K562 (cell line): ENCODE measurements around the gene PCSK6. TPM values are rescaled to one million over a fixed set of nuclear protein-coding genes. Genes with fewer than 3 reads are reported as not detected.

Source experiments
- CHD4 ChIP-seq: fragments of 200-600 bp; sonication (generic); IDR thresholded peaks from 3 replicates; pipeline ENCODE4 v1.6.1; 2012; ENCODE audit warnings: low read depth, mild to moderate bottlenecking, mixed read lengths, low read length, inconsistent platforms; ENCODE audit not compliant: insufficient read depth, insufficient replicate concordance, poor library complexity, severe bottlenecking
- ESRRB ChIP-seq: fragments of 250-450 bp; sonication (Bioruptor Pico); IDR thresholded peaks from 2 replicates; pipeline ENCODE4 v1.5.0; 2020; ENCODE audit warnings: mild to moderate bottlenecking, moderate library complexity, borderline replicate concordance
- FOXM1 ChIP-seq, 2 experiments: fragments of 450-650 bp in 1 of 2; sonication (generic) in 1 of 2; formaldehyde crosslinking in 1 of 2; IDR thresholded peaks; 2 replicates each; pipeline versions ENCODE4 v1.6.1 to v1.9.0; 2017 to 2022; ENCODE audit warnings: low read depth in 2 of 2, mild to moderate bottlenecking in 2 of 2, missing genetic modification reagents in 1 of 2, moderate library complexity in 1 of 2
- GTF2A2 ChIP-seq: IDR thresholded peaks from 2 replicates; pipeline ENCODE4 v1.6.1; 2016; ENCODE audit warnings: mild to moderate bottlenecking, missing genetic modification characterization, missing compliant biosample characterization
- ID3 ChIP-seq, 2 experiments: fragments of 250-450 bp in 1 of 2; fragments of 450-650 bp in 1 of 2; sonication (Bioruptor Pico) in 1 of 2; IDR thresholded peaks; 2 replicates each; pipeline versions ENCODE4 v1.6.1 to v1.8.0; 2016 to 2021; ENCODE audit warnings: mild to moderate bottlenecking in 2 of 2, moderate library complexity in 2 of 2, missing compliant biosample characterization in 1 of 2, missing genetic modification characterization in 1 of 2
- MLX ChIP-seq, 2 experiments: fragments of 450-650 bp in 1 of 2; sonication (generic) in 1 of 2; formaldehyde crosslinking; conservative IDR thresholded peaks; 2 replicates each; pipeline versions ENCODE4 v1.4.0 to v1.8.1; 2020 to 2022; ENCODE audit warnings: mild to moderate bottlenecking in 1 of 2, missing genetic modification reagents in 1 of 2
- MXI1 ChIP-seq: IDR thresholded peaks from 2 replicates; pipeline ENCODE4 v1.6.1; 2011; ENCODE audit warnings: low read depth, mild to moderate bottlenecking, improper control_type of control experiment, low read length
- RAD51 ChIP-seq: fragments of 450-650 bp; IDR thresholded peaks from 2 replicates; pipeline ENCODE4 v1.7.1; 2016; ENCODE audit warnings: low read depth, mild to moderate bottlenecking, borderline replicate concordance
- RB1 ChIP-seq: fragments of 450-650 bp; IDR thresholded peaks from 2 replicates; pipeline ENCODE4 v1.6.1; 2017; ENCODE audit warnings: low read depth, mild to moderate bottlenecking
- RBFOX2 ChIP-seq: fragments of 200-400 bp; formaldehyde crosslinking; IDR thresholded peaks from 2 replicates; pipeline ENCODE4 v1.6.1; 2017; ENCODE audit warnings: low read depth, mild to moderate bottlenecking, low read length, moderate library complexity
- SP2 ChIP-seq: IDR thresholded peaks from 2 replicates; pipeline ENCODE4 v1.6.1; 2011; ENCODE audit warnings: mild to moderate bottlenecking, low read depth, low read length, moderate library complexity; ENCODE audit not compliant: poor library complexity, severe bottlenecking; ENCODE audit errors: extremely low read depth
- SRSF3 ChIP-seq: fragments of 200-400 bp; formaldehyde crosslinking; IDR thresholded peaks from 2 replicates; pipeline ENCODE4 v1.6.1; 2016; ENCODE audit warnings: mild to moderate bottlenecking, low read length, moderate library complexity; ENCODE audit not compliant: insufficient read depth
- STAG1 ChIP-seq: sonication (generic); formaldehyde crosslinking; IDR thresholded peaks from 2 replicates; pipeline ENCODE4 v1.5.0; 2020; ENCODE audit warnings: missing genetic modification reagents, borderline replicate concordance
- THAP12 ChIP-seq: fragments of 250-450 bp; sonication (Bioruptor Pico); IDR thresholded peaks from 2 replicates; pipeline ENCODE4 v1.9.0; 2021; ENCODE audit warnings: mild to moderate bottlenecking, inconsistent platforms
- ZNF224 ChIP-seq: sonication (generic); formaldehyde crosslinking; IDR thresholded peaks from 2 replicates; pipeline ENCODE4 v1.8.0; 2022; ENCODE audit warnings: mild to moderate bottlenecking, missing genetic modification reagents
- ZNF589 ChIP-seq: fragments of 200-800 bp; sonication (Bioruptor generic); IDR thresholded peaks from 2 replicates; pipeline ENCODE4 v1.6.1; 2016; ENCODE audit warnings: low read depth, missing genetic modification characterization, missing compliant biosample characterization
- polyA plus RNA-seq, 8 experiments: library from polyadenylated mRNA; depleted of rRNA in 4 of 8; stranded (reverse) in 5 of 8; unstranded in 3 of 8; fragments of >200 nt; fragmentation: Nextera tagmentation in 2 of 8; fragmentation: Illumina TruSeq in 1 of 8; extraction: Ambion mirVana in 2 of 8; extraction: Trizol in 1 of 8; gene quantifications; 2 replicates each; pipeline versions ENCODE4 v1.2.1 to v1.2.3, GENCODE V29; 2011 to 2014; ENCODE audit warnings: inconsistent platforms in 1 of 8, missing spikeins in 1 of 8
- total RNA-seq, 7 experiments: library from RNA; depleted of rRNA in 6 of 7; stranded (reverse); fragments of >200 nt in 6 of 7; fragmentation: Illumina TruSeq in 2 of 7; extraction: Trizol in 2 of 7; gene quantifications; 2 replicates each; pipeline versions ENCODE4 v1.2.1 to v1.2.3, GENCODE V29; 2011 to 2021; ENCODE audit warnings: low replicate concordance in 1 of 7

The PCSK6 gene
- total and polyA plus RNA-seq, 9 of the 15 experiments (the other 6 are each of a cell fraction or from before 2014, with no cell fraction given): 2.2 to 32.6 (median 14.5) TPM

- TF ChIP-seq ZNF224 (CRISPR knock-in tag) (no peak), RBFOX2 (peak; percentile 95), ZNF589 (CRISPR knock-in tag) (no peak), MLX (CRISPR knock-in tag; conservative IDR thresholded peaks at IDR 0.05) (no peak), RB1 (peak; percentile 79; the same call in 1 of the 2 replicates), GTF2A2 (tag) (no peak), SRSF3 (no peak), ID3 (CRISPR knock-in tag; IDR thresholded peaks at IDR 0.05) (no peak), ID3 (tag; IDR thresholded peaks at IDR 0.05) (no peak), FOXM1 (IDR thresholded peaks at IDR 0.05; ENCODE audit: low read depth) (no peak), FOXM1 (CRISPR knock-in tag; IDR thresholded peaks at IDR 0.05; ENCODE audit: low read depth) (0 out of 2 replicates have a peak, but pooled peaks have one; percentile 58), MXI1 (peak; percentile 84), RAD51 (no peak), SP2 (no peak), STAG1 (CRISPR knock-in tag) (no peak; the same call in 1 of the 2 replicates), CHD4 (no peak), ESRRB (CRISPR knock-in tag) (no peak), THAP12 (peak; percentile 85)
Observed at GRCh38 chr15:101277038-101277822, 212.3 kb downstream of the PCSK6 start, which contains the start of gene SELENOS (continued).
